ENCODE data around the gene COLEC12. TPM values are rescaled to one million over a fixed set of nuclear protein-coding genes. Genes with fewer than 3 reads are reported as not detected.
"Not testable (repeated sequence)": the region's sequence is repeated elsewhere in the genome, so short reads cannot be mapped to it uniquely, and the experiment has no call there.

COLEC12 gene
- total RNA-seq, 1 experiment from 2014 or later, result not detected

- Histone ChIP-seq H3K79me2 (ENCODE audit: low read depth) (no peaks in the 10 kb centered on the region), H3K4me3 (no peak overlapping the region), H3K4me1 (replicated peaks; ENCODE audit: insufficient read depth) (no peaks in the 10 kb centered on the region), H3K27ac (no peak overlapping the region), H3K9me2 (ENCODE audit: insufficient read depth) (no peaks in the 10 kb centered on the region), H3K36me3 (ENCODE audit: low read depth) (no peaks in the 10 kb centered on the region), H3F3A (ENCODE audit: insufficient read depth, low read depth) (no peaks in the 10 kb centered on the region), H3K4me2 (no peak overlapping the region), H3K9me3 (ENCODE audit: insufficient read depth, low read depth) (no peaks in the 10 kb centered on the region), H2AFZ (no peak overlapping the region), H4K20me1 (ENCODE audit: insufficient read depth) (no peaks in the 10 kb centered on the region), H3K27me3 (ENCODE audit: insufficient read depth, low read depth) (peaks cover 80% of the 10 kb centered on the region)
- intact Hi-C loops (cut with micrococcal nuclease; ENCODE audit: unreplicated experiment), result no loop called here
- ChIA-PET CTCF (no interaction called here), POLR2A (ENCODE audit: unreplicated experiment) (no interaction called here)
- DNase-seq, result no peak
- no TSS peak for BruUV-seq (replicated peaks)
- TF ChIP-seq CTCF (conservative IDR thresholded peaks at IDR 0.05), result no peak
- no peak for TF ChIP-seq EZH2 (IDR thresholded peaks at IDR 0.05; ENCODE audit: low read depth)
Observed at GRCh38 chr18:313931-314330, 186.6 kb downstream of the COLEC12 start.

GRCh38 chr18:312415-312814 is 188.1 kb downstream of the COLEC12 start:
- H3K9me2 ChIP-seq (ENCODE audit: insufficient read depth), result no peaks in the 10 kb centered on the region
- CTCF ChIA-PET, result no interaction called here
- TF ChIP-seq CTCF (conservative IDR thresholded peaks at IDR 0.05) (no peak), EZH2 (IDR thresholded peaks at IDR 0.05; ENCODE audit: low read depth) (no peak)
- H3F3A ChIP-seq (ENCODE audit: insufficient read depth, low read depth), result no peaks in the 10 kb centered on the region
- DNase-seq, result no peak
- H3K4me1 ChIP-seq (replicated peaks; ENCODE audit: insufficient read depth), result no peaks in the 10 kb centered on the region
- BruUV-seq (replicated peaks), result no TSS peak
- no peak overlapping the region for H3K4me3 ChIP-seq
- peaks cover 83% of the 10 kb centered on the region for H3K27me3 ChIP-seq (ENCODE audit: insufficient read depth, low read depth)
- H3K27ac ChIP-seq, result no peak overlapping the region
- H3K36me3 ChIP-seq (ENCODE audit: low read depth), result no peaks in the 10 kb centered on the region
- H2AFZ ChIP-seq, result no peak overlapping the region
- no peaks in the 10 kb centered on the region for H4K20me1 ChIP-seq (ENCODE audit: insufficient read depth)
- H3K79me2 ChIP-seq (ENCODE audit: low read depth), result no peaks in the 10 kb centered on the region
- POLR2A ChIA-PET (ENCODE audit: unreplicated experiment), result no interaction called here
- no peak overlapping the region for H3K4me2 ChIP-seq
- intact Hi-C loops (cut with micrococcal nuclease; ENCODE audit: unreplicated experiment), result no loop called here
- no peaks in the 10 kb centered on the region for H3K9me3 ChIP-seq (ENCODE audit: insufficient read depth, low read depth)

GRCh38 chr18:310042-310441 is 190.5 kb downstream of the COLEC12 start:
- H3K4me3 ChIP-seq, result no peak overlapping the region
- H3K4me2 ChIP-seq, result no peak overlapping the region
- no peak overlapping the region for H2AFZ ChIP-seq
- no peaks in the 10 kb centered on the region for H3K4me1 ChIP-seq (replicated peaks; ENCODE audit: insufficient read depth)
- H4K20me1 ChIP-seq (ENCODE audit: insufficient read depth), result no peaks in the 10 kb centered on the region
- H3K27me3 ChIP-seq (ENCODE audit: insufficient read depth, low read depth), result peaks cover 85% of the 10 kb centered on the region
- CTCF ChIA-PET, result no interaction called here
- H3K9me3 ChIP-seq (ENCODE audit: insufficient read depth, low read depth), result no peaks in the 10 kb centered on the region
- no peaks in the 10 kb centered on the region for H3F3A ChIP-seq (ENCODE audit: insufficient read depth, low read depth)
- H3K27ac ChIP-seq, result no peak overlapping the region
- no peaks in the 10 kb centered on the region for H3K79me2 ChIP-seq (ENCODE audit: low read depth)
- no peaks in the 10 kb centered on the region for H3K36me3 ChIP-seq (ENCODE audit: low read depth)
- TF ChIP-seq EZH2 (IDR thresholded peaks at IDR 0.05; ENCODE audit: low read depth), result no peak
- no peak for TF ChIP-seq CTCF (conservative IDR thresholded peaks at IDR 0.05)
- no peaks in the 10 kb centered on the region for H3K9me2 ChIP-seq (ENCODE audit: insufficient read depth)
- intact Hi-C loops (cut with micrococcal nuclease; ENCODE audit: unreplicated experiment), result no loop called here
- no TSS peak for BruUV-seq (replicated peaks)
- no peak for DNase-seq
- POLR2A ChIA-PET (ENCODE audit: unreplicated experiment), result no interaction called here

- DNase-seq; H3F3A ChIP-seq (ENCODE audit: insufficient read depth, low read depth); H3K4me2 ChIP-seq; H2AFZ ChIP-seq; H4K20me1 ChIP-seq (ENCODE audit: insufficient read depth); intact Hi-C loops (cut with micrococcal nuclease; ENCODE audit: unreplicated experiment); H3K27ac ChIP-seq; H3K9me3 ChIP-seq (ENCODE audit: insufficient read depth, low read depth); H3K4me1 ChIP-seq (replicated peaks; ENCODE audit: insufficient read depth); H3K4me3 ChIP-seq; POLR2A ChIA-PET (ENCODE audit: unreplicated experiment); CTCF ChIA-PET; BruUV-seq (replicated peaks); H3K79me2 ChIP-seq (ENCODE audit: low read depth); H3K36me3 ChIP-seq (ENCODE audit: low read depth); H3K9me2 ChIP-seq (ENCODE audit: insufficient read depth): not testable (repeated sequence)
- H3K27me3 ChIP-seq (ENCODE audit: insufficient read depth, low read depth), result peaks cover 84% of the 10 kb centered on the region
Observed at GRCh38 chr18:308086-308485, 192.4 kb downstream of the COLEC12 start.
